Measurements from ENCODE around the gene FAT1.
"Not testable (repeated sequence)": the region's sequence is repeated elsewhere in the genome, so short reads cannot be mapped to it uniquely, and the experiment has no call there.

The FAT1 gene

DNA sequence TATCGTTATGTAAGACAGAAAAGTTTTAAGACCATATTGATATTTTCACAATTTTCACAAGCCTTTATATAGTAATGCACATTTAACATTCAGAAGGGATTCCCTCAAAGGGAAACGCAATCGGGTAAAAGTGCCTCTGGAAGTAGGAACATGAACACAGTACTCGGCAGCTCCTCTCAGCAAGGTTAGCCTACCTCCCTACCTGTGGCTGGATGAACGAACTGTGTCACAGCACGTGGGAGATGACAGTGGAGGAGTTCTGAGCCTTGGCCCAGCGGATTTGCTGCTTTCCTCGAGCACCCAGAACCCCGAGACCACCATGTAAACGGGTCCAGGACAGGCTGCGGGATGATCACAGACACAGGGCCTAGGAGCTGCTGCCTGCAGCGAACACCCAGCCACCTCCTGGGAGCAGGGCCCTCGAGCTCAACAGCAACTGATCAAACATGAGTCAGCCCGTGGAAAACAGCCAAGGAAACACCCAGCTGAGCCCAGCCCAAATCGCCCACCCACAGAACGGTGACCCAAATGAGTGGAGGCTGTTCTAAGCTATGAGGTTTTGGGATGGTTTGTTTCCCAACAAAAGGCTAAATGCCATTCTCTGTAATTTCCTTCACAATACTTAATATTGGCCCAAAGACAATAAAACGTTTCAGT, 30.4 kb downstream of the FAT1 start:
- DNase-seq: no peak

DNA sequence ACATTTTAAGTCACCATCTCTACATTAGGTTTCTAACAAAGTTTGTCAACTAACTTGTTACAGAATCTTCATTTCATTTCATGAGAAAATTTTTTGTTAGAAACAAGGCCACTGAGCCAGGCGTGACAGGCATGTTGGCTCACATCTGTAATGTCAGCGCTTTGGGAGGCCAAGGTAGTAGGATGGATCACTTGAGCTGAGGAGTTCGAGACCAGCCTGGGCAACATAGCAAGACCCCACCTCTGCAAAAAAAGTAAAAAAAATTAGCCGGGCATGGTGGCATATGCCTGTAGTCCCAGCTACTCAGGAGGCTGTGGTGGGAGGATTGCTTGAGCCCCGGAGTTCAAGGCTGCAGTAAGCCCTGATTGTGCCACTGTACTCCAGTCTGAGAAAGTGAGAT, 32.3 kb downstream of the FAT1 start:
- DNase-seq: no peak

GRCh38 chr4:186689476-186689875, 34.2 kb downstream of the FAT1 start:
- no peak for DNase-seq

DNA sequence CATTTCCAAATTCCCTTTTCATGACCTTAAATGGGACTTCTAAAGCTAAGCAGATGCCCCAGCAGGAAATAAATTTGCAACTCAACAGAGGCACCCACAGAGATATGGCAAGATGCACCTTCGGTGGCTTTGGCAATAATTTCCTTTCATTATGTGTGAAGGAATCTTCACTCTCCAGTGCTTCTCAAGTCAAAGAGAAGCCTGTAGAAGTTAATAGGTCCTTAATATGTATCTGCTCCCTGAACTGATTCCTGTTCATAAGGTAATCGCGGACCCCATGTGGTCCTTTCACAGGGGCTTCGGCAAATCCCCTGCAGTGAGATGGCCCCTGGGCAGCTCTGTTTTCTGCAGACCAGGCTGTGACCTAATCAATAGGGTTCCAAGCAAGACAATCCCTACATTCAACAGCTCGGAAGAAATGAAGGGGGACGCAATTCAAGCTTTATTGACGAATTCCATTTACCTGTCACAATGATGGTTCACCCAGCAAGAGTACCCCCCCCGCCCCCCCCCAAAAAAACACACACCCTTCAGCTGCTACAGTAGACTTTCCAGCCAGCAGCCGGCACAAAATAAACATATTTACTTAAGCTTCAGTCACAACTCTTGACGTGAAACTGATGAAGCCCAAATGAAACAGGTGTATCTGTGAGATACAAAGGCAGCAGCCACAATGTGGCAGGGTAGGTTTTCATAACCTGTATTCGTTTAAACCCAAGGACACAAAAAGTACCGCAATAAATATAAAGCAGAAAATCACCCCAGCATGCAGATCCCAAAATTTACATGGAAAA, 35.3 kb downstream of the FAT1 start:
- peak in 1 of 3 experiments; percentile 44 for DNase-seq

DNA sequence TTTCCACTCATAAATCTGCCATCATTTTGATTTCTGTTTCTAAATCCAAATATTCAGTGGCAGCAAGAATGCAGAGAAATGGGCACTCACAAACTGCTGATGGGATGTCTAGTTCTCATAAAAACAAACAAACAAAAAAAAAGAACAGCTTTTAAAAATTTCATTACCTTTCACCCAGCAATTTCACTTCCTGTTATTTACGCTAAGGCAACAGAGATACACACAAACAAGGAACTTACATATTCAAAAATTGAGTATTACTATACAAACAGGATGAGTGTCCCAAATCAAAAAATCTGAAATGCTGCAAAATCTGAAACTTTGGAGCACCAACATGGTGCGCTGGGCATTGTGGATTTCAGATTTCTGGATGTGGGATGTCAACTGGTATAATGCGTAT, 36.4 kb downstream of the FAT1 start:
- DNase-seq: no peak

DNA sequence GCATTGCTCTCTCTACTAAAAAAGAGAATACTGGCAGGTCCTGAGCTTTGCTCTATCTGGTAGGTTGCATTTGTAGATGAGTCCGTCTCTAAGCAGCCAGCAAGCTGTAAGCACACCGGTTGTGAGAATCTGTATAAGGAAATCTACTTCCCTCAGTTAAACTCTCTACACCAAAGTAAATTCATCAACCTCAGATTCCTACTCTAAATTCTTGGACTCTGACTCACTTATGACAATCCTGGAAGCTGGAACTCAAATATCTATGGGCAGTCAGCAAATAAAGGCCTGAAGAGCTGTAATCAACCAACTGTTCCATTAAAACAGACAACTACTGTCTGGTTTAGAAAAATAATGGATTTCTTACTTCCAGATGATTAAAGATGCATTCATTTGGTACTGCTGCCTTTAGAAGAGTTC, 37.9 kb downstream of the FAT1 start:
- DNase-seq: no peak

GRCh38 chr4:186684889-186685309, 38.8 kb downstream of the FAT1 start:
- DNase-seq: no peak

GRCh38 chr4:186684220-186684619, 39.4 kb downstream of the FAT1 start:
- no peak for DNase-seq

GRCh38 chr4:186680641-186681040, 43.0 kb downstream of the FAT1 start:
- DNase-seq: no peak

- DNase-seq: no peak
Observed at GRCh38 chr4:186676531-186677161, 47.0 kb downstream of the FAT1 start.

DNA sequence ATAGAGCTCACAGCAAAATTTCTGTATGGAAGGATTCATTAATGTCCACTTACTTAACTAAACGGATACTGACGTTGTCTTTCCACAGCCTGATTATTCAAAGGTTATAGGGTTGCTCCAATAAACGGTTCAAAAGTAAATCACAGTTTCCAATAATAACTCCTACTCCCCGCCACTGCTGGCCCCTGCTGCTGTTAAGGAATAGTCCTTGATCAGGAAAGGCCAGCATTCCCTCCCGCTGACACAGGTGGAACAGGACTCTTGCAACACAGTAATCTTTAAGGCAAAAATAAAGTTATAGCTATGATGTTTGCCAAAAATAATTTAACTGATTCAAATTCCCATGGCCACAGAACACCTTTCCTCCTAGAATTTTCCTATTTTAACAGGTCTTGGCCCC, 53.9 kb downstream of the FAT1 start:
- DNase-seq: no peak

DNA sequence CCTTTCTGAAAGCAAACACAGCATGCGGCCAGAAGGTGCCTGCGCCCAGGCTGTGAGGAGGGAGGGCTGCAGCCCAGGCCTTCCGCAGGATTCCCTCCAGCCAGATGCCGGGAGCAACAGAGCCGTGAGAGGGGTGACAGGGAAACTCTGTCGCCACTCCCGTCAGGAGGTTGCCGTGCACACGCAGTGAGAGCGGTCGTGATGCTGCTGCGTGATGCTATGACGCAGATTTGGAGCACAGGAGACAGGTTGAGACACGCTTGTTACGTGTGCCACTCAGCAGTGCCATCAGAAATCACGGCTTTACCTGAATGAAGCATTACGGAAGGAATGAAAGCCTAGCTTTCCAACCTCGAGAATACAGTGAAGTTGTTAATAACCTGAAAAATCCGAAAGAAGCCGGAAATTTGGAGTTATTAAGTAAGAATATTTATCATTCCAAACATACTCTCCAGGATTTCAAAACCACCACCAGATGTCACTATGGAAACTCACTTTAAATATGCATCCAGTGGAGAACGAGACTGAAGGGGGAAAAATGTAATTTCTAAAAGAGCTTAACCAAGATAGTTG, 54.4 kb downstream of the FAT1 start:
- DNase-seq: peak in 2 of 3 experiments; percentile 51 to 71

DNA sequence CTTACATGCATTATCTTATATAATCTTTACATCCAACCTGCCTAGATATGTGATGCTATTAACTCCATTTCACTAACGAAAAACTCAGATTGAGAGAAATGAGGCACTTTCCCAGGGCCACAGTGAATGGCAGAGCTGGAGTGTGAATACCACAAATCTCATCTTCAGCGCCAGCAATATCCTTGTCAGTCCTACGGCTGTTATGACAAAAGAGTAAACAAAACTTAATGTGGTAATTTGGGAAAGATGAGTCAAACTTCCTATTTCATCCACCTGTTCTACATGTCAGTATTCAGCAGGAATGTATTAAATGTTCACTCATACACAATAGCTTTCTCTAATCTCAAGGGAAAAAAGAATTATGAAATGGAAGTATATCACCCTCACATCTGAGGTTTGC, 56.9 kb downstream of the FAT1 start:
- no peak for DNase-seq

GRCh38 chr4:186666252-186666651, 57.4 kb downstream of the FAT1 start:
- peak in 1 of 3 experiments; percentile 15 for DNase-seq

DNA sequence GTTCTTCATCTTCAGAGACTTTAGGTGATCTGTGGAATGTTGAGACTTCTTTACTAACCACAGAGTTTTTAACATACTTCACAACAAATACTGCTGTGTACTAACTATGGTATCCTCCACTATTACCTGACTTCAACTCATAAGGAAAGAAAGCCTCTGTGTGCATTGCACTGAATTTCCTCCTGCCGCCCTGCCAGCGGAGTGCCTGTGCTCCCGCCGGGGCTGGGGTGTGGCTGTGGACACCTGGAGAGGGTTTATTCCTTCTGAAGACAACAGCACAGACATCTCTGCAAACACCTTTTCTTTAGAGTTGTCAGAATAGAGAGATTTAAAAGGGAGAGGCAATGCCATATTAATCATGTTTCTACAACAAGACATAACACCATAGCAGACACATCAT, 63.3 kb downstream of the FAT1 start:
- DNase-seq: no peak

DNA sequence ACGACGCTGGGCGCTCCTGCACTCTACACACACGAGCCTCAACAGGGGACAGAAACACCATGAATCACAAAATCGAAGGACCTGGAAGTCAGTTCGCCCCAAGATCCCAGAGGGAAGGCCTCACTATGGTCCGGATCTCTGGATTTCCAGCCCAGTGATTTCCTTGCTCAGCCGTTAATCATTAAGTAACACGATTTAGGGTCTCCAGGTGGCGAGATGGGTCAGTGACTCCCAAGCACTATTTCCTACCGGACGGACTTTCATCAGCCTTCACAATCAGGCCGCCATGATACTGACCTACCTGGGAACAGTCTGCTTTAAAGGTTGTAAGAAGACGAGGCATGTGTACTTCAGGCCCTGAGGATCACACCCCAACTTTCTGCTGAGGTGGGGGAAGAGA, 63.7 kb downstream of the FAT1 start:
- DNase-seq: no peak

- DNase-seq: not testable (repeated sequence)
Observed at GRCh38 chr4:186659456-186659855, 64.2 kb downstream of the FAT1 start.

- DNase-seq: no peak
Observed at GRCh38 chr4:186658657-186659056, 65.0 kb downstream of the FAT1 start.

- DNase-seq: no peak
Observed at GRCh38 chr4:186657764-186658163, 65.9 kb downstream of the FAT1 start.

GRCh38 chr4:186653969-186654368, 69.7 kb downstream of the FAT1 start:
- DNase-seq: no peak

DNA sequence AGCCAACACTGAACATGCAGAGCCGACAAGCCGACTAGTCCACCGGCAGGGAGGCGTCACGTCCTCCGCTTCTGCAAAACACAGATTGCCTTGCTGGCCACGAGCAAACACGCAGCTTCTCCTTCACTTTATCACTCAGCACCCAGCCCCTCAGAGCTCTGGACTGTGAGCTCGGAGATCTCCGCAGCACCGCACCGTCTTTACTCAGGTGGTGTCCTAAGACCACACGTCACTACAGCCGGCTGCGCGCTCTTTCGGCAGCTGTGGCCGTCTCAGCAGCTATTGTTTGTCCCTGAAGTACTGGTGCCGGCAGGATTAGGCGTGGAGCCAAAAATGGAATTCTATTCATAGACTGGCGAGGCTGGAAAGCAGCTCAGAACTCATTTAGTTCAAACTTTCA, 72.0 kb downstream of the FAT1 start:
- no peak for DNase-seq

DNA sequence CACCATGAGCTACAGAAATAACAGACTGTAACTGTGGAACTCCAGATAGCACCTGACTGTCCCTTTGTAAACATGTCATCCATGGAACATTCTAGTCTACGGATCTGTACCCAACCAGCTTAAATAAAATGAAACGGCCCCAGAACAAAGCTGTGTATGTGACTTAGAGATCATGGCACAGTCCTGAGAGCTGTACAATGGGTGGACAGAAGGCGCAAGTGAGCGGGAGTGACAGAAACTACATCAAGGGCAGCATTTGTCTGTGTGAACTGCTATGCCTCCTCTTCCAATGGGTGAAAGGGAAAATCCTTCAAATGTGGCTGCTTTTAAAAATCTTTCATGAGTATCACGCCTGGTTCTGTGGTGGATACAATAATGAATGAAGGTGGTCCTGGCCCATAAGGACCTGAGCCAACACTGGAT, 72.5 kb downstream of the FAT1 start:
- DNase-seq: no peak

DNA sequence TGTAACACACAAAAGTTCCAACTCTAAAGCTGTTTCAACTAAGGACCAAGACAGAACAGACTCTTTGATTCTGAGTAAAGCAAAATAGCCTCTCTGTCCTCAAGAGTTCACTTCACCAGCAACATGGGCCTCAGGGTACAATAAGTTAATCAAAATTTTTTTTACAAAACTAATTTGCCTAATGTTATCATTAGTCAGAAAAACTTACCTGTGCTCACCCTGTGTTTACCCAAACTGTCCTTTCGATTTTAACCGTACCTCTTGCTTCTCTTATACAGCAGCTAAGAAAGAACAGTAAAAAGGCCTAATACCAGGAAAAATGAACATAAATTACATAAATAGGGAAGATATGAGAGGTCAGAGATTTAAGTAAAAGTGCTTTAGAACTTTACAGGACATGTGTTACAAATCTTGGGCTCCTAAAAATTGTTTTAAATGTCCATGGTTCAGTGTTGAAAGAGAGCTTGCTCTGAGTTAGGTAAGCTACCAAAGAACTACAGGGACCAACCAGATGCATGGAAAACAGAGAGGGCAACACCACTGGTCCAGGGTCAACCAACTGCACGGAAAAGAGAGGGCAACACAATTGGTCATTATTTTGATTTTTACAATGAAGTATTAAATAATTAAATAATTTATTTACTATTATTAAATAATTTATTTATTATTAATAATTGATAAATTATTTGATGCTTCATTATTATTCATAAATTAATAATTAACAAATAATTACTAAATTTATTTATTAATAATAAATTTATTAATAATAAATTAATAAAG, 73.1 kb downstream of the FAT1 start:
- no peak for DNase-seq
